ENCODE data around the gene OR1L8. TPM values are rescaled to one million over a fixed set of nuclear protein-coding genes. Genes with fewer than 3 reads are reported as not detected.
"Not testable (repeated sequence)": the region's sequence is repeated elsewhere in the genome, so short reads cannot be mapped to it uniquely, and the experiment has no call there.

Gene OR1L8
- total RNA-seq: under 1 TPM in 2 of 4 donors, not detected in 2; 0.27 to 0.28 TPM

GRCh38 chr9:122583284-122583683 lies at the start of gene OR1L8:
Gene OR1L8, minus strand, starts transcription at chr9:122583384. Its CDS starts 14,907 bp downstream, at chr9:122568477.
- H3K4me3 ChIP-seq; H3K27me3 ChIP-seq; H3K27ac ChIP-seq; H3K9me3 ChIP-seq; DNase-seq; intact Hi-C loops (cut with DNase I; ENCODE audit: low total_unique reads); H3K36me3 ChIP-seq; H3K4me1 ChIP-seq: not testable (repeated sequence)

GRCh38 chr9:122619996-122620395 lies 36.8 kb upstream of the OR1L8 start:
- H3K27ac ChIP-seq: no peak overlapping the region
- no peaks in the 10 kb centered on the region for H3K27me3 ChIP-seq
- DNase-seq: no peak
- intact Hi-C loops (cut with DNase I; ENCODE audit: low total_unique reads): no loop called here
- H3K4me1 ChIP-seq: no peaks in the 10 kb centered on the region
- H3K36me3 ChIP-seq: no peaks in the 10 kb centered on the region
- TF ChIP-seq POLR2A (IDR thresholded peaks at IDR 0.05): no peak
- TF ChIP-seq CTCF (IDR thresholded peaks at IDR 0.05): no peak
- H3K4me3 ChIP-seq: no peak overlapping the region
- H3K9me3 ChIP-seq: no peaks in the 10 kb centered on the region

GRCh38 chr9:122614362-122614761 lies 31.2 kb upstream of the OR1L8 start, which contains the start of gene OR1Q1:
Gene OR1Q1, plus strand, starts transcription at chr9:122614738. Its CDS starts 0 bp downstream, at chr9:122614738.
- no peak for TF ChIP-seq POLR2A (IDR thresholded peaks at IDR 0.05)
- no peak for TF ChIP-seq CTCF (IDR thresholded peaks at IDR 0.05)
- Histone ChIP-seq H3K4me3 (no peak within 1 kb of the TSS), H3K27me3 (no peaks in the 10 kb centered on the region), H3K36me3 (peaks cover 0 to 2% of the 10 kb centered on the region in 2 donors), H3K9me3 (no peaks in the 10 kb centered on the region), H3K4me1 (no peaks in the 10 kb centered on the region), H3K27ac (no peak within 1 kb of the TSS)
- no peak for DNase-seq
- intact Hi-C loops (cut with DNase I; ENCODE audit: low total_unique reads): no loop called here

GRCh38 chr9:122609804-122610203 lies 26.6 kb upstream of the OR1L8 start:
- Histone ChIP-seq H3K4me3 (no peak overlapping the region), H3K9me3 (no peaks in the 10 kb centered on the region), H3K27me3 (no peaks in the 10 kb centered on the region), H3K4me1 (no peaks in the 10 kb centered on the region), H3K27ac (no peak overlapping the region), H3K36me3 (peaks cover 0 to 2% of the 10 kb centered on the region in 2 donors)
- DNase-seq: no peak
- TF ChIP-seq CTCF (IDR thresholded peaks at IDR 0.05): no peak
- TF ChIP-seq POLR2A (IDR thresholded peaks at IDR 0.05): no peak
- intact Hi-C loops (cut with DNase I; ENCODE audit: low total_unique reads): no loop called here

- no peaks in the 10 kb centered on the region for H3K27me3 ChIP-seq
- no peaks in the 10 kb centered on the region for H3K4me1 ChIP-seq
- no peaks in the 10 kb centered on the region for H3K36me3 ChIP-seq
- no peak overlapping the region for H3K4me3 ChIP-seq
- H3K9me3 ChIP-seq: no peaks in the 10 kb centered on the region
- no peak for DNase-seq
- TF ChIP-seq CTCF (IDR thresholded peaks at IDR 0.05) (no peak), POLR2A (IDR thresholded peaks at IDR 0.05) (no peak)
- intact Hi-C loops (cut with DNase I; ENCODE audit: low total_unique reads): no loop called here
- no peak overlapping the region for H3K27ac ChIP-seq
Observed at GRCh38 chr9:122606587-122606986, 23.4 kb upstream of the OR1L8 start.

GRCh38 chr9:122605691-122606090 lies 22.5 kb upstream of the OR1L8 start:
- no peak overlapping the region for H3K4me3 ChIP-seq
- intact Hi-C loops (cut with DNase I; ENCODE audit: low total_unique reads): no loop called here
- TF ChIP-seq CTCF (IDR thresholded peaks at IDR 0.05) (no peak), POLR2A (IDR thresholded peaks at IDR 0.05) (no peak)
- no peaks in the 10 kb centered on the region for H3K9me3 ChIP-seq
- H3K27me3 ChIP-seq: no peaks in the 10 kb centered on the region
- H3K27ac ChIP-seq: no peak overlapping the region
- H3K36me3 ChIP-seq: no peaks in the 10 kb centered on the region
- H3K4me1 ChIP-seq: no peaks in the 10 kb centered on the region
- DNase-seq: no peak
